Measurements from ENCODE around the gene PAOX. TPM values are rescaled to one million over a fixed set of nuclear protein-coding genes. Genes with fewer than 3 reads are reported as not detected.

The PAOX gene
- total and polyA plus RNA-seq, 9 of the 15 experiments (the other 6 are each of a cell fraction or from before 2014, with no cell fraction given): 0.80 to 6.4 (median 2.6) TPM

DNA sequence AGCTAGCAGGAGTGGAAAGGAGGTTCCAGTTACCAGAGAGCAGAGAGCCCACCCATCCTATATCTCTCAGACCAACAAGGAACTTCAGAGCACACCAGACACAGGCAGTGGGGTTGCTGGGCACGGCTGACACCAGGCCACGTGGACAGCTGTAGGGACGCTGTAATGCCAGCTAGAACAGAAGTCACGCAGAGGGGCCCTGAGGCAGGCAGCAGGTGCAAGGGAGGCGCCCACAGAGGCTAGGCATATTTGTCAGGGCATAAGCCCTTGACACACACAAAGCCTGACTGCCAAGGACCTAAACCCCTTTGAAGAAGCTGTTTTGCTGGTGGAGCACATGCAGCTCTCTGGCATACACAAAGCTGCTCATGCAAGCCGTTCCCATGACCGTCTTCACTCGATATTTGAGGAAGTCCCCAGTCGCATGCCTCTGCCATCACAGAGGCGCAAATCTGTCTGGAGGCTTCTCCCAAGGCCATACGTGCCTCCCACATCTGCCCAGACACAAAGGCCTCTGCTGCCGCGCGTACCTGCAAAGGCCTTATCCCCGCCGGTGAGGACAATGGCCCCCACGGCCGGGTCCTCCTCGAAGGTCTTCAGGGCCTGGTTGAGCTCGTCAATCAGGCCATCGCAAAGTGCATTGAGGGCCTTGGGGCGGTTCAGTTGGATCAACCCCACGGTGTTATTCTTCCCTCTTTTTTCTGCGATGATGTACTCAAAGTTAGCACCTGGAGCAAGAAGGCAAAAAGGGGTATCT is 8.9 kb upstream of the PAOX start:
- FAIRE-seq (no peak), ATAC-seq (no peak), DNase-seq (ENCODE audit: extremely low read depth in 1 of 4, low spot score in 3 of 4) (no peak)
- intact Hi-C loops (cut with micrococcal nuclease) (no loop called here), in situ Hi-C loops (cut with MboI) (no loop called here)
- peaks cover 5 to 18% of the 10 kb centered on the region in 2 experiments; a peak in 3 of 5 replicates for H3K4me1 ChIP-seq (replicated peaks in 1 of 2; ENCODE audit: control insufficient read depth in 2 of 2, insufficient read depth in 2 of 2, low read length in 2 of 2)
- H3K9me3 ChIP-seq (replicated peaks; ENCODE audit: control insufficient read depth, insufficient read depth, low read depth, low read length): no peaks in the 10 kb centered on the region
- no peaks in the 10 kb centered on the region for H3K9me1 ChIP-seq (ENCODE audit: control insufficient read depth, insufficient read depth, low read length)
- H3K79me2 ChIP-seq (ENCODE audit: control insufficient read depth, insufficient read depth, low read length): peaks cover 9% of the 10 kb centered on the region
- CTCF ChIA-PET (ENCODE audit: low intra/inter-chr PET ratio): no interaction called here
- BruUV-seq (replicated peaks): TSS peak; percentile 30
- H3K9ac ChIP-seq (ENCODE audit: insufficient read depth in 1 of 2, low read depth in 2 of 2, low read length in 2 of 2): no peak overlapping the region; a peak in 1 of 4 replicates
- H3K27ac ChIP-seq (ENCODE audit: extremely low read depth, low read depth, low read length): no peak overlapping the region
- 0 out of 2 replicates have a peak, but pooled peaks cover 3% of the 10 kb centered on the region for H4K20me1 ChIP-seq (replicated peaks; ENCODE audit: control insufficient read depth, insufficient read depth, low read length)
- H3K27me3 ChIP-seq (ENCODE audit: control insufficient read depth in 2 of 2, insufficient read depth in 2 of 2, low read length in 2 of 2): no peaks in the 10 kb centered on the region
- peaks cover 50% of the 10 kb centered on the region; the same call in 2 of the 3 replicates for H3K36me3 ChIP-seq (ENCODE audit: control insufficient read depth, insufficient read depth, low read length)
- H3K4me2 ChIP-seq (ENCODE audit: insufficient read depth, low read length): no peak overlapping the region
- WGBS (ENCODE audit: insufficient coverage, low coverage, missing lambda C conversion rate): 95% methylated on average over 20 of the region's 24 CpGs
- no peak overlapping the region for H2AFZ ChIP-seq (ENCODE audit: low read depth, low read length)
- POLR2A ChIA-PET: interaction anchor here (0.6 to 1.2 kb wide), 3 partner anchors 8 to 19 kb away, joined by 3 to 4 read pairs (median 3); no protein-coding TSS in a partner anchor
- no peak overlapping the region for H3K4me3 ChIP-seq
- TF ChIP-seq POU5F1 (IDR thresholded peaks at IDR 0.05; ENCODE audit: borderline replicate concordance, low read depth, low read length, partially characterized antibody): no peak
- no peak for TF ChIP-seq TRIM24 (IDR thresholded peaks at IDR 0.05)
- no peak for TF ChIP-seq CREB1 (IDR thresholded peaks at IDR 0.05)
- TF ChIP-seq CREB1 (CRISPR knock-in tag; IDR thresholded peaks at IDR 0.05): no peak
- TF ChIP-seq SMAD2 (IDR thresholded peaks at IDR 0.05; ENCODE audit: low read depth, low read length): no peak
- no peak for TF ChIP-seq ZHX1 (conservative IDR thresholded peaks at IDR 0.05; ENCODE audit: low read length)
- TF ChIP-seq REST (IDR thresholded peaks at IDR 0.05; ENCODE audit: borderline replicate concordance): no peak
- TF ChIP-seq REST (CRISPR knock-in tag; IDR thresholded peaks at IDR 0.05; ENCODE audit: low read depth): no peak

All from K562 (cell line).